HG03565 (cell line): Measurements from ENCODE around the gene LINGO1.

Experiments
- ATAC-seq: cut with Tn5 transposase; IDR thresholded peaks from one replicate; pipeline ENCODE4 v1.9.1; 2021; ENCODE audit warnings: mild to moderate bottlenecking, moderate library complexity; ENCODE audit not compliant: unreplicated experiment

The LINGO1 gene

GRCh38 chr15:77573802-77574201 is 58.9 kb downstream of the LINGO1 start:
- no peak for ATAC-seq

DNA sequence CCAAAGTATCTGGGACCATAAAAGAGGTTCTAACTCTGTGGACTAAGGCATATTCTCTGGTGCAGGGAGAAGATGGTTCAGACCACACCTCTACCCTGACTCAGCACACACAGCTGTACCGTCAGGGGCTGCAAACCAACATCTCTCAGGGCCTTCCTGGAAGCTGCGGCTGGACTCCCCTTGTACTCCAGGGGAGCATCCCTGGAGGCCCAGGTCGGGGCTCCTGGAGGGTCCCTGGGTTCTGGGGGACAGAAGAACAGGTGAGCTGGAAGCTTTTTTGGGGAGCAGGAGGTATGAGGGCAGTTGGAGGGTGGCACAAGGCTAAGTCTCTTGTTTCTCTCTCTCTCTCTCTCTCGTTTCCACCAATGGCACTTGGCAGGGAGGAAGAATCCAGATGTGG is 60.5 kb downstream of the LINGO1 start:
- no peak for ATAC-seq

DNA sequence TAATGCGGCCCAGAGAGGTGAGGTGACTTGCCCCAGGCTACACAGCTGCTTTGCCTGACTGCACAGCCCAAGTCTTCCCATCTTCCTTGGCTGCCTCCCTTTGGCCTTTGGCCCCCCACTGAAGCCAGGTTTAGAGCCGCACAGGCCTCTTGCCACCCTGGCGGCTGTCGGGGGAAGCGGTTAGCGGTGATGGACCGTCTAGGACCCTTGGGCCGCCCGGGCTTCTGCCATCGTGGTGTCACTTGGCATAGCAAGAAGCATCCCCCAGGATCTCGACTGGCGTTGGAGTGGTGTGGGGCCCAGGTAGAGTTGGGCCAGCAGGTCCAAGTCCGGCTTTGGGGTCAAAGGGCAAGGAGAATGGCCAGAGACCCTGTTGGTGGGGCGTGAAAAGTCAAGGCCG is 61.0 kb downstream of the LINGO1 start:
- no peak for ATAC-seq

DNA sequence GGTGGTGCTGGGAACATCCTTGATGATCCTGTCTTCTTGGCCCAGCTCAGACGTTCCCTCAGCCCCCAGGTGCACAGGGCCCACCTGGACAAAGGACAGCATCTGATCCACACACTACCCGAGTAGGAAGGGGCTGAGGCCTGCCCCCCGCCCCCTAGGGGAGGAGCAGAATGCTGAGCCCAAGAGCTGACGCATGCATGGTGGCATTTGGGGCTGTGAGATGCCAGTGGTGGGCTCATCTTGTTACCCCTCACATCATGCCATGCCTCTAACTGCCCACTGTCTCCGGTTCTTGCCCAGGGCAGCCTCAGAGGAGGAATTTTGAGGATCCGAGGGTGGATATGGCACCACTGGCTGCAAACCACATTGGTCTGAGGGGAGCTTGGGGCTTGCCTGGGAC is 61.5 kb downstream of the LINGO1 start:
- no peak for ATAC-seq

DNA sequence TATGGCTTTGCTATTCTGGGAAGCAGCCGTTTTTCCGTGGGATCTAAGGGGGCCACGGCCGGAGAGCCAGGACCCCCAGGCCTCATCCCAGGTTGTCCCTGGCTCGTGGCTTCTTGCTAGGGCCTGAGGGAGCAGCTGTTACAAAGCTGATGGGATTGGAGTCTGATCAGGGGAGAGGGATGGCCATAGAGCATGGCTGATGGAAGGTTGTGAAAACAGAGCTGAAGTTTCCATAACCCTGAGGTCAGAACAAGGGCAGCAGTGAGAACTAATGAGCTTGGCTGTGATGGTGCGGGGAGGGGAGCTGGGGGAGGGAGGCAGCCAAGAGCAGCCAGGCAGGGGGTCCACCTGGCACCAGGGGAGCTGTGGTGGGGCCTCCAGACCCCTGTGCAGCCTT is 63.0 kb downstream of the LINGO1 start:
- no peak for ATAC-seq

DNA sequence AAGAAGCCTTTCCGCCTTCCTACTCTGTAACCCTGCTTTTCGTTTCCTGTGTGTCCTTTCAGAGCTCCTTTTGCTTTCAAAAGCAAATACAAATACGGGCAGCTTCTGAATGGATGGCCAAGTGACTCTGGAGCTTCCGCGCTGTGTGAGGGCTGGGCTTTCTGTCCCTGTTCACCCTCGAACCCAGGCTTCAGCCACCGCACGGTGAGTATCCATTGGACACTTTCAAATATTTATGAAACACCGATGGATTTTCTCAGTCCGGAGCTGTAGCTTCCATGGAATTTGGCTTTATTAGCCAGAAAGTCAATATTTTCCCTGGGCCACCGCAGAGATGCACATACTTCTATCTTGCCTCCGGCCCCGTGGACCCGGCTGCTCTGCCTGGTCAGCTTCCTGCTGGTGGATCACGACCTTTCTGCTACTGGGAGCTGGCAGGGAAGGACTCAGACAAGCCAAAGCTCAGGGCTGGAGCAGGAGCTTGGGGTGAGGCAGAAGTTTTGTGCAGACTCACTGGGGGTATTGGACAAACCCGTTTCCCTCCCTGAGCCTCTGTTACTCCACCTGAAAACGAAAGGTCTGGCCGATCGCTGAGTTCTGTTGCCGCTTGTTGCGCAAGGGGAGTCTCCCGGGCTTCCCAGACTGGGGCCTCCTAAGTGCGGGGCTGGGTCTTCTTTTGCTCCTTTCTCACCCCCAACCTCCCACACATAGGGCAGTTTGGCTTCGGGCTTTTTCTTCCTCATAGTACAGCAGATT is 63.6 kb downstream of the LINGO1 start:
- no peak for ATAC-seq

GRCh38 chr15:77568014-77568972 is 64.4 kb downstream of the LINGO1 start:
- no peak for ATAC-seq

DNA sequence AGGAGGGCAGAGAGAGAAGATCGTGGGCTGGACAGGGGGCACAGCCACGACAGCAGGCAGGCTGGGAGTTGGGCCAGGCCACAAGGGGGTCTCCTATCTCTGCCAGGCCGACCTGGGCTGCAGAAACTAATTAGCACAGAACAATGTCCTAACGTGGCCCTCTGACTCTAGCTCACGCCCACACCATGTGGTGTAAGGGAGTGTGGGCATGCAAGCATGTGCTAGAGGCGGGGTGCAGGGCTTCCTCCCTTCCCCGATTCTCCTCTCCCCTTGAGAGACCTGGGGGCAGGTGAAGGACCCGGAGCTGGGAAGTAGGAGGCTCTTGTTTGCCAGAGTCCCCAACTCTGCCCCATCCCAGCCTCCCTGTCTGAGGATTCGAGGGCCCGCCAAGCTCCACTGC is 65.5 kb downstream of the LINGO1 start:
- no peak for ATAC-seq

DNA sequence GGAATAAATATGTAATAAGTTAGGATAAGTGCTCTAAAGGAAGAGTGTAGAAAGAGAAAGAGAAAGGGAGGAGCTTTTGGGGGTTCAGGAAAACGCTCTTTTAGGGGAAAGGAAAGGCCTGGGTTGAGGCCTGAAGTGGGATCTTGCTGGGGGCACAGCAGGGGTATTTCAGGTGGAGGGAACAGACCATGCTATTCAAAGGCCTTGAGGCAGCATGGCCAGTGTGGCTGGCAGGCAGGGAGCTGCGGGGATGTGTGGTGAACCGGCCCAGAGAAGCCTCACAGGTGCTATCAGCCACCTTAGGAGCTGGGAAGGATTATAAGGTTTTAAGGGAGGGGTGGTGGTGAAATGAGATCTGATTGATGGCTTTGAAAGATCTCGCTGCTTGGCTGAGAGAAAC is 66.6 kb downstream of the LINGO1 start:
- no peak for ATAC-seq

- ATAC-seq, result no peak
Observed at GRCh38 chr15:77565378-77565915, 67.3 kb downstream of the LINGO1 start.

- no peak for ATAC-seq
Observed at GRCh38 chr15:77564938-77565337, 67.8 kb downstream of the LINGO1 start.

DNA sequence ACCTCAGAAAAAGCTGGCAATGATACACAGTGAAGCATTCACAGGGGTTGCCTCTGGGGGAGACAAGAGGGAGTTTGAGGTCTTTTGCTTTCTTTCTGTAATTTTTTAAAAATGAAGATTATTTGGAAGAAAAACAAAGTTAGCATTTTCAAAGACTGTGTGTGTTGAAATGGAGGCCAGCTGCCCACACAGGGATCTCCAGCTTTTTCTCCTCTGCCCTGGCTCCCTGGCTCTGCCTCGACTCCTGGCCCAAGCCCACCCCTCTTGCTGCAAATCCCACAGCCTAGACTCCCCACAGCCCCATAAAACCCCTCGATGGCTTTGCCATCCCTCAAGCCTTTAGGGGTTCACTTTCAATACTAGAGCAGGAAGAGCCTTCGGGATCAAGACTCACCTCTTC is 68.4 kb downstream of the LINGO1 start:
- no peak for ATAC-seq

DNA sequence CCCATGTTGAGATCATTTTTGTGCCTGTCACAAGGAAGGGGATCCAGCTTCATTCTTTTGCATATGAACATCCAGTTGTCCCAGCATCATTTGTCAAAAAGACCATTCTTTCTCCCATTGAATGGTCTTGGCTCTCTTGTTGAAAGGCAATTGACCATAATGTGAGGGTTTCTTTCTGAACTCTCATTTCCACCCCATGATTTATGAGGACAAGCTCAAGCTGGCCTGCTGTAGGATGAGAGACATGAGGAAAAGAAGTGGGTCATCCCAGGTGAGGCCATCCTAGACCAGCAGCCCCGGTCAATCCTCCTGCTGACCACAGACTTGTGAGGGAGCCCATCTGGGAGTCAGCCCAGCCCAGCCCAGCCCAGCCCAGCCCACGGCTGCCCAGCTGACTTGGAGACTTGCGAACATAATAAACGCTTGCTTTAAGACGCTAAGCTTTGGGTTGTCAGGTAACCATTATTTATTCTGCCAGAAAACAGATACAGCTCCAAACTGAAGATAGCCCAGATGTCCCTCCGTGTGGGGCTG is 69.0 kb downstream of the LINGO1 start:
- no peak for ATAC-seq
